B cell (primary cell): ENCODE measurements around the gene PRKCA.

Experiments used
- EZH2 ChIP-seq: IDR thresholded peaks from 2 replicates; pipeline ENCODE4 v1.6.1; 2012; ENCODE audit warnings: borderline replicate concordance, low read depth, mild to moderate bottlenecking, moderate library complexity, low read length; ENCODE audit not compliant: insufficient read depth, poor library complexity, severe bottlenecking
- TF ChIP-seq, protein P1 (sequence below): fragments of 200-600 bp; IDR thresholded peaks from one replicate; pipeline ENCODE4 v1.8.0; 2022; ENCODE audit warnings: antibody characterized with exemption, mild to moderate bottlenecking

DNA sequence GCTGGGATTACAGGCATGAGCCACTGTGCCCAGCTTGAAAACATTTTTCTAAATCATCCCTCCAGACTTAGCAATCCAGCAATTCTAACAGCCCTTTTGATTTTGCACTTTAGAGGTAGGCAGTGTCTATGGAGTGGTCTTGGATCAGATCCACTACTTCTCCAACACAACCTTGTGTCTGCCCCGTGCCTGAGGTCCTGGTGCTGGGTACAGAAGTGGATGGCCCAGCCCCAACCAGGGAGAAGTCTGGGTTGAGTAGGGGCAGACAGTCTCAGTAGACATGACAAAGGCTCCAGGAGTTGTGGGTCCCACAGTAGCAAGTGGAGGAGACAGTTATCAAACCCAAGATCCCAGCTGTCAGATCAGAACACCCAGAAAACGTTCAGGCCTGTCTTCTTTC, 460.6 kb downstream of the PRKCA start:
- no peak for TF ChIP-seq EZH2
- TF ChIP-seq, protein P1, sequence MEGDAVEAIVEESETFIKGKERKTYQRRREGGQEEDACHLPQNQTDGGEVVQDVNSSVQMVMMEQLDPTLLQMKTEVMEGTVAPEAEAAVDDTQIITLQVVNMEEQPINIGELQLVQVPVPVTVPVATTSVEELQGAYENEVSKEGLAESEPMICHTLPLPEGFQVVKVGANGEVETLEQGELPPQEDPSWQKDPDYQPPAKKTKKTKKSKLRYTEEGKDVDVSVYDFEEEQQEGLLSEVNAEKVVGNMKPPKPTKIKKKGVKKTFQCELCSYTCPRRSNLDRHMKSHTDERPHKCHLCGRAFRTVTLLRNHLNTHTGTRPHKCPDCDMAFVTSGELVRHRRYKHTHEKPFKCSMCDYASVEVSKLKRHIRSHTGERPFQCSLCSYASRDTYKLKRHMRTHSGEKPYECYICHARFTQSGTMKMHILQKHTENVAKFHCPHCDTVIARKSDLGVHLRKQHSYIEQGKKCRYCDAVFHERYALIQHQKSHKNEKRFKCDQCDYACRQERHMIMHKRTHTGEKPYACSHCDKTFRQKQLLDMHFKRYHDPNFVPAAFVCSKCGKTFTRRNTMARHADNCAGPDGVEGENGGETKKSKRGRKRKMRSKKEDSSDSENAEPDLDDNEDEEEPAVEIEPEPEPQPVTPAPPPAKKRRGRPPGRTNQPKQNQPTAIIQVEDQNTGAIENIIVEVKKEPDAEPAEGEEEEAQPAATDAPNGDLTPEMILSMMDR, result no peak
